GM12878 (cell line): Measurements from ENCODE around the gene EFCAB8.

ENCODE experiments used
- CEBPB ChIP-seq, 2 experiments: fragments of 150-350 bp in 1 of 2; IDR thresholded peaks; 2 replicates each; pipeline ENCODE4 v1.6.1; 2012 to 2014; ENCODE audit warnings: low read depth in 2 of 2, low read length in 2 of 2, borderline replicate concordance in 1 of 2, inconsistent platforms in 1 of 2
- POLR2AphosphoS5 ChIP-seq: IDR thresholded peaks from 2 replicates; pipeline ENCODE4 v1.6.1; 2011; ENCODE audit warnings: mild to moderate bottlenecking, low read length, inconsistent platforms

DNA sequence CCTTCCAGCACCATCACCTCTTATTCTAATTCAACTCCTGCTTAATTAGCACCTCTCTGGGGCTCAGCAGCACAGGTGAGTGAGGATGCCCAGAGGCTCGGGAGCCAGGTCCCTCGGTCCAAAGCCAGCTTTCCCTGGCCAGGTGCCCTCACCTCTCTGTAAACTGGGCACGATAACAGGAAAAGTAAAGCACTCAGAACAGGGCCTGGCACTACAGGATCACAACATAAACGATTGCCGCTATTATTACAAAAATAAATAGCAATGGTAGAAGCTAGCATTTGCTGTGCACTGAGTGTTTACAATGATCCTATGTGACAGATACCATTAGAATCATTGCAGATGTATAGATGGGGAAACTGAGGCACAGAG lies 151.4 kb downstream of the EFCAB8 start:
- TF ChIP-seq POLR2AphosphoS5 (no peak), CEBPB (IDR thresholded peaks at IDR 0.05; ENCODE audit: borderline replicate concordance in 1 of 2, low read depth in 2 of 2, low read length in 2 of 2) (no peak)
